Measurements from ENCODE around the gene CNMD. TPM values are rescaled to one million over a fixed set of nuclear protein-coding genes. Genes with fewer than 3 reads are reported as not detected.

CNMD gene
- total RNA-seq, 1 experiment from 2014 or later, result 2.6 TPM

GRCh38 chr13:52780092-52780491 is 40.5 kb upstream of the CNMD start:
- POLR2A ChIA-PET (ENCODE audit: low non-redundant PET), result no interaction called here
- Histone ChIP-seq H3K9me3 (ENCODE audit: low read depth, low read length, poor library complexity, severe bottlenecking) (no peaks in the 10 kb centered on the region), H3K27ac (ENCODE audit: low read depth, low read length, poor library complexity, severe bottlenecking) (no peak overlapping the region), H3K4me1 (ENCODE audit: insufficient read depth, low read length, poor library complexity, severe bottlenecking) (no peaks in the 10 kb centered on the region), H3K36me3 (ENCODE audit: insufficient read depth, low read length, poor library complexity, severe bottlenecking) (no peaks in the 10 kb centered on the region), H3K27me3 (replicated peaks; ENCODE audit: insufficient read depth, low read depth, low read length, poor library complexity) (no peaks in the 10 kb centered on the region), H3K4me3 (ENCODE audit: low read depth, low read length, poor library complexity, severe bottlenecking) (no peak overlapping the region)
- TF ChIP-seq CTCF (conservative IDR thresholded peaks at IDR 0.05; ENCODE audit: low read depth, low read length), result no peak
- no peak for TF ChIP-seq EZH2 (IDR thresholded peaks at IDR 0.05; ENCODE audit: borderline replicate concordance, low read depth, low read length, poor library complexity, severe bottlenecking)
- CTCF ChIA-PET, result no interaction called here
- BruUV-seq (replicated peaks), result no TSS peak
- DNase-seq (ENCODE audit: low spot score), result no peak
- intact Hi-C loops (cut with micrococcal nuclease; ENCODE audit: unreplicated experiment), result no loop called here

DNA sequence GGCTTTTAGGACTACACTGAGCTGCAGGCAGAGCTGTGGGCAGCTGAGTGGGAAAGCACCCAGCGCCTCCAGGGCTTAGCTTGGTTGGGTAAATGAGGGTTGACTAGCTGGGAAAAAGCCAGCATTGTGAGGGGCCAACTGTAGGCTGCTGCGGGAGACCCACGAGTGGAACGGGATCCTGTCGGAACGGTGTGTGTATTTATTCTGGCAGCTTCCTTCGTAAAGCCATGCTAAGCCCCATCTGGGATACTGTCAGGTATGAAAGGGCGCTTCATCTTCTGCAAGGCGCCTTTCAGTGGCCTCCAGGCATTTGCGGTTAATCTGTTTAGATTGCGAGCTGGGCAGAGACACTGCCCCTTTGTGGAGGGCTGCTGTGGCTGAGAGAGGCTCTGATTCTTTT is 39.5 kb upstream of the CNMD start:
- CTCF ChIA-PET, result no interaction called here
- TF ChIP-seq CTCF (conservative IDR thresholded peaks at IDR 0.05; ENCODE audit: low read depth, low read length), result no peak
- Histone ChIP-seq H3K9me3 (ENCODE audit: low read depth, low read length, poor library complexity, severe bottlenecking) (no peaks in the 10 kb centered on the region), H3K4me1 (ENCODE audit: insufficient read depth, low read length, poor library complexity, severe bottlenecking) (no peaks in the 10 kb centered on the region), H3K36me3 (ENCODE audit: insufficient read depth, low read length, poor library complexity, severe bottlenecking) (no peaks in the 10 kb centered on the region), H3K4me3 (ENCODE audit: low read depth, low read length, poor library complexity, severe bottlenecking) (no peak overlapping the region), H3K27ac (ENCODE audit: low read depth, low read length, poor library complexity, severe bottlenecking) (no peak overlapping the region), H3K27me3 (replicated peaks; ENCODE audit: insufficient read depth, low read depth, low read length, poor library complexity) (no peaks in the 10 kb centered on the region)
- DNase-seq (ENCODE audit: low spot score), result no peak
- POLR2A ChIA-PET (ENCODE audit: low non-redundant PET), result interaction anchor here (0.6 kb wide), 1 partner anchor 126 kb away, joined by 4 read pairs; no protein-coding TSS in a partner anchor
- intact Hi-C loops (cut with micrococcal nuclease; ENCODE audit: unreplicated experiment), result no loop called here
- no TSS peak for BruUV-seq (replicated peaks)

DNA sequence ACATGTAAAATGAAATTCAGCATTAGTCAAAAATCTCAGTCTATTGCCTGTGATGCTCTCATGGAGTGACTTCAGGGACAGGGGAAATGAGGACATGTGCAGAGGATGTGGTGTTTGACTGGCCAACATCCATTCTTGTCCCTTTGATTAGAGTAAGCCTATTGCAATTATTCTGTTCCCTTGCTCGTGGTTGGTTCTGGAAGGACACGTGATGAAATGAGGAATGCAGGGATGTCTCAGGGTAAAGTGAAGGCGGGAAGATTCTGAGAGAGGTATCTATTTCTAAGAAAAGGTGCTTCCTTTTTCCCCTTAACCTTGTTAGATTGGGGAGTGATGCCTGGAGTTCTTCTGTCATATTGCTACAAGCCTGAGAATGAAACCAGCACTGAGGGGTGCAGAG is 37.1 kb upstream of the CNMD start:
- intact Hi-C loops (cut with micrococcal nuclease; ENCODE audit: unreplicated experiment), result no loop called here
- H3K27ac ChIP-seq (ENCODE audit: low read depth, low read length, poor library complexity, severe bottlenecking), result no peak overlapping the region
- TF ChIP-seq EZH2 (IDR thresholded peaks at IDR 0.05; ENCODE audit: borderline replicate concordance, low read depth, low read length, poor library complexity, severe bottlenecking), result no peak
- TF ChIP-seq CTCF (conservative IDR thresholded peaks at IDR 0.05; ENCODE audit: low read depth, low read length), result no peak
- no peaks in the 10 kb centered on the region for H3K27me3 ChIP-seq (replicated peaks; ENCODE audit: insufficient read depth, low read depth, low read length, poor library complexity)
- H3K4me3 ChIP-seq (ENCODE audit: low read depth, low read length, poor library complexity, severe bottlenecking), result no peak overlapping the region
- ChIA-PET POLR2A (ENCODE audit: low non-redundant PET) (interaction anchor here (0.6 kb wide), 1 partner anchor 11 kb away, joined by 4 read pairs; no protein-coding TSS in a partner anchor), CTCF (no interaction called here)
- BruUV-seq (replicated peaks), result no TSS peak
- DNase-seq (ENCODE audit: low spot score), result no peak
- H3K36me3 ChIP-seq (ENCODE audit: insufficient read depth, low read length, poor library complexity, severe bottlenecking), result no peaks in the 10 kb centered on the region
- no peaks in the 10 kb centered on the region for H3K4me1 ChIP-seq (ENCODE audit: insufficient read depth, low read length, poor library complexity, severe bottlenecking)
- H3K9me3 ChIP-seq (ENCODE audit: low read depth, low read length, poor library complexity, severe bottlenecking), result no peaks in the 10 kb centered on the region
